Endothelial cell of umbilical vein (primary cell): Measurements from ENCODE around the gene UNC45A. TPM values are rescaled to one million over a fixed set of nuclear protein-coding genes. Genes with fewer than 3 reads are reported as not detected.

Experiments used
- BruUV-seq: library from RNA; stranded (reverse); fragments of 400-500 nt; replicated peaks from 2 replicates; lab custom pipeline; 2021; lab: Mats Ljungman, UMichigan
- CTCF ChIA-PET: fragments of 300-600, 350-600 bp; sonication (Branson Sonifier 250); formaldehyde crosslinking; loops from one replicate; lab custom pipeline; 2021; ENCODE audit warnings: antibody characterized with exemption, inconsistent platforms; lab: Charles Lee
- POLR2A ChIA-PET: fragments of 300-600, 350-600 bp; sonication (Branson Sonifier 250); formaldehyde crosslinking; loops from one replicate; lab custom pipeline; 2021; ENCODE audit warnings: antibody characterized with exemption, inconsistent platforms; lab: Charles Lee
- DNase-seq: peaks from one replicate; pipeline ENCODE4 v3.0.0-alpha.2; 2011; ENCODE audit warnings: low read depth, low spot score
- FAIRE-seq: peaks from 2 replicates; lab custom pipeline; 2011; peaks lifted over from hg19 to GRCh38; lab: Jason Lieb, UNC
- H2AFZ ChIP-seq: 2 replicates; pipeline ENCODE4 v1.6.0; 2012; ENCODE audit warnings: low read depth, low read length, control low read depth, inconsistent platforms
- H3K27ac ChIP-seq: 2 replicates; pipeline ENCODE4 v1.5.1; 2011; ENCODE audit warnings: low read depth, mild to moderate bottlenecking, control low read depth, low read length, moderate library complexity; ENCODE audit not compliant: insufficient read depth
- H3K27me3 ChIP-seq, 2 experiments: 2 replicates each; pipeline versions ENCODE4 v1.6.0 to v1.6.1; 2011; ENCODE audit warnings: low read length in 2 of 2, mixed read lengths in 1 of 2; ENCODE audit not compliant: control insufficient read depth in 2 of 2, insufficient read depth in 2 of 2
- H3K36me3 ChIP-seq, 2 experiments: 2 replicates in 1 of 2; 3 replicates in 1 of 2; pipeline ENCODE4 v1.5.1; 2011; ENCODE audit warnings: low read length in 2 of 2, mild to moderate bottlenecking in 1 of 2, moderate library complexity in 1 of 2; ENCODE audit not compliant: control insufficient read depth in 2 of 2, insufficient read depth in 2 of 2; ENCODE audit errors: extremely low read depth in 1 of 2
- H3K4me1 ChIP-seq: 3 replicates; pipeline ENCODE4 v1.5.1; 2011; ENCODE audit warnings: mild to moderate bottlenecking, low read length; ENCODE audit not compliant: control insufficient read depth, insufficient read depth; ENCODE audit errors: extremely low read depth
- H3K4me2 ChIP-seq: 2 replicates; pipeline ENCODE4 v1.6.1; 2011; ENCODE audit warnings: low read length, control low read depth, mixed read lengths; ENCODE audit not compliant: insufficient read depth
- H3K4me3 ChIP-seq, 3 experiments: fragments of 200-600 bp in 1 of 3; sonication (generic), shearing (Covaris generic) in 1 of 3; replicated peaks in 1 of 3; 2 replicates each; pipeline ENCODE4 v1.5.1; 2011 to 2016; ENCODE audit warnings: control low read depth in 3 of 3, low read length in 3 of 3, mild to moderate bottlenecking in 2 of 3, inconsistent platforms in 1 of 3, low read depth in 1 of 3, moderate library complexity in 1 of 3; ENCODE audit not compliant: insufficient read depth in 1 of 3
- H3K79me2 ChIP-seq: 2 replicates; pipeline ENCODE4 v1.6.0; 2012; ENCODE audit warnings: low read length, inconsistent platforms; ENCODE audit not compliant: control insufficient read depth, insufficient read depth
- H3K9ac ChIP-seq: replicated peaks from 2 replicates; pipeline ENCODE3; 2011; ENCODE audit warnings: low read length, control low read depth; ENCODE audit not compliant: insufficient read depth; ENCODE audit errors: extremely low read depth
- H3K9me1 ChIP-seq: replicated peaks from 3 replicates; pipeline ENCODE4 v1.6.0; 2011; ENCODE audit warnings: mild to moderate bottlenecking, low read length; ENCODE audit not compliant: control insufficient read depth, insufficient read depth; ENCODE audit errors: extremely low read depth
- H3K9me3 ChIP-seq: replicated peaks from 2 replicates; pipeline ENCODE4 v1.5.1; 2012; ENCODE audit warnings: low read length, inconsistent platforms; ENCODE audit not compliant: control insufficient read depth, insufficient read depth
- H4K20me1 ChIP-seq: replicated peaks from 2 replicates; pipeline ENCODE3; 2011; ENCODE audit warnings: mild to moderate bottlenecking, low read length; ENCODE audit not compliant: control insufficient read depth, insufficient read depth; ENCODE audit errors: extremely low read depth
- CTCF ChIP-seq, 2 donors: IDR thresholded peaks; 1 replicate in 1 of 2; 2 replicates in 1 of 2; pipeline ENCODE4 v1.5.1; 2011; ENCODE audit warnings: low read length in 2 of 2, mild to moderate bottlenecking in 2 of 2, moderate library complexity in 2 of 2, control low read depth in 1 of 2, inconsistent platforms in 1 of 2, low read depth in 1 of 2; ENCODE audit not compliant: insufficient read depth in 1 of 2; ENCODE audit errors: extremely low read depth in 1 of 2
- EZH2 ChIP-seq: IDR thresholded peaks from 2 replicates; pipeline ENCODE4 v1.6.1; 2012; ENCODE audit warnings: borderline replicate concordance, low read depth, mild to moderate bottlenecking, moderate library complexity, low read length, inconsistent platforms; ENCODE audit not compliant: severe bottlenecking
- FOS ChIP-seq: IDR thresholded peaks from 2 replicates; pipeline ENCODE4 v1.6.1; 2011; ENCODE audit warnings: mild to moderate bottlenecking, low read length, moderate library complexity, borderline replicate concordance; ENCODE audit not compliant: insufficient read depth
- GATA2 ChIP-seq: IDR thresholded peaks from 2 replicates; pipeline ENCODE4 v1.7.0; 2011; ENCODE audit warnings: low read depth, mild to moderate bottlenecking, moderate library complexity, mixed read lengths, low read length; ENCODE audit not compliant: insufficient read length, insufficient read depth
- JUN ChIP-seq: IDR thresholded peaks from 2 replicates; pipeline ENCODE4 v1.6.1; 2011; ENCODE audit warnings: borderline replicate concordance, low read depth; ENCODE audit not compliant: insufficient read length, insufficient read depth
- MYC ChIP-seq: IDR thresholded peaks from one replicate; pipeline ENCODE4 v1.6.1; 2011; ENCODE audit warnings: mild to moderate bottlenecking, low read depth, low read length
- POLR2A ChIP-seq: IDR thresholded peaks from 2 replicates; pipeline ENCODE4 v1.6.1; 2012; ENCODE audit warnings: low read depth, mild to moderate bottlenecking, control low read depth, low read length
- POLR2AphosphoS5 ChIP-seq: IDR thresholded peaks from 2 replicates; pipeline ENCODE4 v1.6.1; 2012; ENCODE audit warnings: low read depth, mild to moderate bottlenecking, control low read depth, low read length, moderate library complexity; ENCODE audit not compliant: insufficient read depth
- dilution Hi-C: fragments of 300-500 bp; cut with MboI; formaldehyde crosslinking; loops from one replicate; pipeline ENCODE4 v1.15.0; 2019; ENCODE audit warnings: low sequenced_read_pairs; ENCODE audit not compliant: extremely low pct_ligation_motif_present
- intact Hi-C: fragments of 100-400 bp; cut with micrococcal nuclease; formaldehyde crosslinking; loops from one replicate; pipeline ENCODE4 v1.10.0; 2022
- polyA plus RNA-seq, 4 experiments: library from polyadenylated mRNA; depleted of rRNA in 3 of 4; stranded (reverse) in 3 of 4; unstranded in 1 of 4; fragments of >200 nt; gene quantifications; 2 replicates each; pipeline versions ENCODE4 v1.2.1 to v1.2.3, GENCODE V29; 2011 to 2012; ENCODE audit warnings: missing spikeins in 1 of 4
- total RNA-seq: library from RNA; stranded (reverse); gene quantifications from 2 replicates; pipeline ENCODE4 v1.2.3, GENCODE V29; 2021
- TF ChIP-seq, protein P1 (sequence below): IDR thresholded peaks from 2 replicates; pipeline ENCODE4 v1.6.1; 2011; ENCODE audit not compliant: insufficient read depth, insufficient read length

UNC45A gene
- total and polyA plus RNA-seq, 2 donors (not counting 3 experiments of a cell fraction or from before 2014, with no cell fraction given) = 103 to 106 TPM

- dilution Hi-C loops (no loop called here), intact Hi-C loops (no loop called here)
- Histone ChIP-seq H3K27ac (no peak overlapping the region), H3K4me3 (no peak overlapping the region), H3K9ac (no peak overlapping the region), H3K4me1 (no peaks in the 10 kb centered on the region), H4K20me1 (no peaks in the 10 kb centered on the region), H2AFZ (no peak overlapping the region), H3K9me1 (no peaks in the 10 kb centered on the region), H3K79me2 (no peaks in the 10 kb centered on the region), H3K27me3 (no peaks in the 10 kb centered on the region), H3K36me3 (peaks cover 5 to 65% of the 10 kb centered on the region in 2 experiments), H3K9me3 (no peaks in the 10 kb centered on the region), H3K4me2 (no peak overlapping the region)
- TF ChIP-seq EZH2 = no peak
- no peak for TF ChIP-seq POLR2A
- no peak for TF ChIP-seq MYC
- no peak for TF ChIP-seq CTCF (IDR thresholded peaks at IDR 0.05; ENCODE audit: extremely low read depth in 1 of 2, insufficient read depth in 1 of 2, low read depth in 1 of 2, low read length in 2 of 2)
- no peak for TF ChIP-seq JUN
- TF ChIP-seq GATA2 = no peak
- TF ChIP-seq POLR2AphosphoS5 = no peak
- TF ChIP-seq, protein P1, sequence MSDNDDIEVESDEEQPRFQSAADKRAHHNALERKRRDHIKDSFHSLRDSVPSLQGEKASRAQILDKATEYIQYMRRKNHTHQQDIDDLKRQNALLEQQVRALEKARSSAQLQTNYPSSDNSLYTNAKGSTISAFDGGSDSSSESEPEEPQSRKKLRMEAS = no peak
- no peak for TF ChIP-seq FOS
- CTCF ChIA-PET = no interaction called here
- FAIRE-seq (no peak), DNase-seq (no peak)
- POLR2A ChIA-PET = no interaction called here
- BruUV-seq = TSS peak; percentile 23
These were observed 24.4 kb upstream of the UNC45A start for GRCh38 chr15:90910441-90911301.
